RKO (cell line): ENCODE measurements around the gene S100B.

Experiments
- DNase-seq: peaks from one replicate; pipeline ENCODE4 v3.0.0-alpha.2; 2016; ENCODE audit warnings: low spot score

Gene S100B

DNA sequence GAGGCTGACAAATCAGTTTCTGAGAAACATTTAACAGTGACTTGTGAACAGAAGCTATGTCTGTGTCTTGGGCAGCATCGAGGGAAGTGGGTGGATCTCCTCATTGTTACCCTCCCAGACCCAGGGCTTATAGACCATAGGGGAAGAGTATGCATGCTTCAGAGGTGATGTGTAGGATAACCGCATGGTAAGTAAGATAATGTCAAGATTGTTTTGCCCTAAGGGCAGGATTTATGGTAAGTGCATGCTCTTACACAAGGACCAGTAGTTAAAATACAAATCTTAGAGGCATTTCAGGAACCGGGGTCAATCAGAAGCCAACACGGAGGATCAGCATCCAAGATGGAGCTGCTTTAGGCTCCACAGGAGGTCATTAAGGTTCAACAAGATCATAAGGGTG is 22.8 kb upstream of the S100B start:
- DNase-seq: no peak

DNA sequence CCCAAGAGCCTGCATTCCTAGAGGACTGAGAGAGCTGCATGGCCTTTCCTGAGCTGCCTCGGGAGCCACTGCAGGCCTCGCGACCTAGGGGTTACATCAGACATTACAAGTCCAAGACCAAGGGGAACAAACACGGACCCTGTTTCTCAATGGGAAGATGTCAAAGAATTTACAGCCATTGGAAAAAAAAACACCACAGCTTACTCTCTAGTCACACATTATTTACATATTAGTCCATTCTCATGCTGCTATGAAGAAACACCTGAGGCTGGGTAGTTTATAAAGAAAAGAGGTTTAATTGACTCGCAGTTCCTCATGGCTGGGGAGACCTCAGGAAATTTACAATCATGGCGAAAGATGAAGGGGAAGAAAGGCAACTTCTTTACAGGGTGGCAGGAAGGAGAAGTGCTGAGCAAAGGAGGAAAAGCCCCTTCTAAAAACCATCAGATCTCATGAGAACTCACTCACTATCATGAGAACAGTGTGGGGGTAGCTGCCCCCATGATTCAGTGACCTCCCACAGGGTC is 22.2 kb upstream of the S100B start:
- DNase-seq: no peak

DNA sequence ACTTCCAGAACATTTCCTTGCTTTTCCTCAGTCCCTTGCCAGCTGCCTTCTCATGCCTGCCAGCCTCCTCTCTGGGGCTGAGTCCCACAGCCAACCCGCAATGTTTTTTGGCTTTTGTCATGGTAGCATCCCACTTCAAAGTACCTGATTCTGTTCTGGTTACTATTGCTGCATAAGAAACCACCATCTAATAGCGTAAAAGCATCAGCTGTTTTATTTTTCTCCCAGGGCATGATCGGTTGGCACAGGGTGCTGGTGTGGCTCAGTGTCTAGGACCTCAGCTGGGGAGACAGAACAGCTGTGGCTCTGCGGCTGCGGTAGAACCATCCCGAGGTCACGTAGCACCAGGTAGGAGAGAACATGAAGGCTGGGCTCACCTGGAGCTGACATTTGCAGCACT is 21.7 kb upstream of the S100B start:
- DNase-seq: no peak

DNA sequence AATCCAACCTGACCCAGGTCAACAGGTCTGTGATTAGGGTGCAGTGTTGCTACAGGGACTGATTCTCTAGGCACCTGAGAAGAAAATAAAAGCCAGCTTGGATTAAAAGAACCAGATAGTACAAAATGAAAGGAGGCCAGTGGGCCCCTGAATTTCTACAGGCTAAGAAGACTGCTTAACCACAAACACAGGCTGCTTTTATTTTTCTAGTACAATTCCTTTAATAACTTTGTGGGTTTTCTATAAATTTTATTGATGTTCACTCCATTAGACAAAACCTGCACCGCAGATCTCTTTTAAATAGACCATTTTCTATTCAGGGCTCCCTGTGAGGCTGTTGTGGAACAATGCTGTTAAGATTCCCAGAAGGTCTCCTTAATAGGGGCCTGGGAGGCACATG is 20.9 kb upstream of the S100B start:
- DNase-seq: no peak

DNA sequence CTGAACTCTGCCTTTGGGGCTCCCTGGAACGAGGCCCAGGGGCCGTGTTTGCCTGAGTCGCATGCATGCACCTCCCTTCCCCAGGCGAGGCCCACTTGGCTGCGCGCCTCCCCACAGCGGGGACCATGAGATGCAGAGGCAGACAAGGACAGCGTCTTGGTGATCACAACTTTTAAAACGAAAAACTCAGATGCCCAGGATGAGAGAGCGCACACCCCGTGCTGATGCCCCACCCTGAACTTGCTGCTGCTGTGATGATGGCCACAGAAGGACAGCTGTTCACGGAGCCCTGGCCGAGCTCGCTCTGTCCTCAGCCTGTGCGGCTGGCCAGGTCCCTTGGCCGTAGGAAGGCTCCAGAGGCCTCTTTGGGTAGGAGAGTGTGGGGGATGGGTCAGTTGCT is 19.2 kb upstream of the S100B start:
- no peak for DNase-seq

DNA sequence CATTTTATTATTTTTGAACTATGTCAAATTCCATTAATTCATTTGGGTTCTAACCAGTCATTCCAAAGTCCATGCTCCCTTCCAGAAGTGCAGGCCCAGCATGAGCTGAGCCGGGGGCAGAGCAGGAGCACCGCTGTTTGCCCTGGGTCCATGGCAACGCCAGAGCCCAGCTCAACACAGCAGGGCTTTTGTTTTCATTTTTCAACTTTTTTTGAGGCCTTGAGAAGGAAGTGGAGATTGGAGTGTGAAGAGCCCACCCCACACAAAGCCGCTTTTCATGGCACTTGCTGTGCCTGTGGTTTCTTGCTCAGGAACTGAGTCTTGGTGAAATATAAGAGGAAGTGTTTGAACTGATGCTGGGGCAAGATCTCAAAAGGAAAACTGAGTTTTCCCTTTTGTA is 17.3 kb upstream of the S100B start:
- DNase-seq: no peak

DNA sequence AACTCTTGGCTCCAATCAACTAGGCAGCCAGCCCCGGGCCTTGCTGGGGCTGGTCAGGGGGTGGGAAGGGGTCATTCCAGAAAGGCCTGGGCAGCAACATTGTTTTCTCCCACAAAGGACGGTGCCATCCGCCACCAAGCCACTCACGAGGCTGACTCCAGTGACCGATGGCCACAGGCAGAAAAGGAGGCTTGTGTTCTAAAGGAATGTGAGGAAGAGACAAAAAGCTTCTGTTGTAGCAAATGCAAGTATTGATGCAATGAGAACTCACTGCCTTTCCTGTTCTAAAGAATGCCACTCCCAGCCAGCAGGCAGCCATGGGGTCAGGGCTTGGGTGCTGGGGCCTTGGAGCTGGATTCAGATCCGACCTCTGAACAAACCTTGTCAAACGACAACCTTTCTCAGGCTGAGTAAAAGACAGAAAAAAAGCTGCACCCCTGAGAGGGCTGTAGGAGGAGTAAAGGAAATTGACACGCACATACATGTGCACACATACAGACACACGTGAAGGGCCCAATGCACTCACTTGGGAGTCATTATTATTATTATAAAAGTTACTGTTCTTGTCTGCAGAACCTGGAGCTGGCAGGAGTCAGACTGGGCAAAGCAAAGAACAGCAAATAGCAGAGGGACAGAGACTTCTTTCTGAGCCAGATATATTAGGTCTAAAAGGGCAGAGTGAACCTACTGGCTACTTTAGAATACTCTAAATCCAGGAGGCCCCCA is 16.7 kb upstream of the S100B start:
- DNase-seq: no peak

DNA sequence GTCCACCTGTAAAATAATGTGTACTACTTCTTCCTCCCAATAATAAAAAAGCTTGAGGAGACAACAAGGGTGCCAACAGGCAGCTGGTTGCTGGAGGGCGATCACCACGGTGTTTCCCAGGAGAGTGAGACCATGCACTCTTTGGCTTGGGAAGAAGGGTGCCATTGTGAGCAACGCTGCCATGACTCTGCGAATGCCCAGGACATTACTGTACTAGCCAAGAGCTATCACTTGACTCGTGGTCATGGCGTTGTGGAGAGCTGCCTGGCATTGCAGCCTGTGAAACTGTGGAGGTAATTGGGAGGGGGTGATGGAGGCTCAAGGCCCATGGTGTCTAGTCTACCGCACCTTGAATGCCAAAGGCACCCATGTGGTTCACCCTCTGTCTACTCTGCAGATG is 16.0 kb upstream of the S100B start:
- no peak for DNase-seq

DNA sequence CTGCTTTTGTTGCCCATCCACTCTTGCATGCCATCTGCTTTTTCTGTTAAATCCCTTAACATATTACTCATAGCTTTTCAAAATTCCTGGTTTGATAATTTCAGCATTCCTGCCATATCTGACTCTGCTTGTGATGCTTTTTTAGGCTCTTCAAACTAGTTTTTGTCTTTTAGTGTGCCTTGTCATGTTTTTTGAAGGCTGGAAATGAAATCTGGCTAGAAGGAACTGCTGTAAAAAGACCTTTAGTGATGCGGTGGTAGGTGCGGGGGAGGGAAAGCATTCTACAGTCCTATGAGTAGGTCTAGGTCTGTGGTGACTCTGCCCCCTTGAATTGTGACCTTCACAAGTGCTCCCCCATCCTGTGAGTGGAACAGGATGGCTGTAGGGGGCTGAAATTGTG is 15.0 kb upstream of the S100B start:
- no peak for DNase-seq

DNA sequence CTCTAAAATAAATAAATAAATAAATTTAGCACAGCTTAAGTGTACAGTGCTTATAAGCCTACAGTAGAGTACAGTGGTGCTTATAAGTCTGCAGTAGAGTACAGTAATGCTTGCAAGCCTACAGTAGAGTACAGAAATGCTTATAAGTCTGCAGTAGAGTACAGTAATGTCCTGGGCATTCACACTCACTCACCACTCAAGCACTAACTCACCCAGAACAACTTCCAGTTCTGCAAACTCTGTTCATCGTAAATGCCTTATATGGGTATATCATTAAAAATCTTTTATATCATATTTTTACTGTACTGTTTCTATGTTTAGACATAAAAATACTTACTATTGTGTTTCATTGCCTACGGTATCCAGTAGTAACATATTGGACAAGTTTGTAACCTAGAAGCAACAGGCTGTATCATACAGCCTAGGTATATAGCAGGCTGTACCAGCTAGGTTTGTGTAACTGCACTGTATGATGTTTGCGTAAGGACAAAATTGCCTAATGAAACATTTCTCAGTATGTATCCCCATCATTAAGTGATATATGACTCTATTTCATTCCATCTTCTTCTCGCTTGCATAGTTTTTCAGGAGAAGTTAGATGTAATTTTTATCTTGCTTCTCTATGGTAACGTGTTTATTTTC is 14.0 kb upstream of the S100B start:
- DNase-seq: no peak

DNA sequence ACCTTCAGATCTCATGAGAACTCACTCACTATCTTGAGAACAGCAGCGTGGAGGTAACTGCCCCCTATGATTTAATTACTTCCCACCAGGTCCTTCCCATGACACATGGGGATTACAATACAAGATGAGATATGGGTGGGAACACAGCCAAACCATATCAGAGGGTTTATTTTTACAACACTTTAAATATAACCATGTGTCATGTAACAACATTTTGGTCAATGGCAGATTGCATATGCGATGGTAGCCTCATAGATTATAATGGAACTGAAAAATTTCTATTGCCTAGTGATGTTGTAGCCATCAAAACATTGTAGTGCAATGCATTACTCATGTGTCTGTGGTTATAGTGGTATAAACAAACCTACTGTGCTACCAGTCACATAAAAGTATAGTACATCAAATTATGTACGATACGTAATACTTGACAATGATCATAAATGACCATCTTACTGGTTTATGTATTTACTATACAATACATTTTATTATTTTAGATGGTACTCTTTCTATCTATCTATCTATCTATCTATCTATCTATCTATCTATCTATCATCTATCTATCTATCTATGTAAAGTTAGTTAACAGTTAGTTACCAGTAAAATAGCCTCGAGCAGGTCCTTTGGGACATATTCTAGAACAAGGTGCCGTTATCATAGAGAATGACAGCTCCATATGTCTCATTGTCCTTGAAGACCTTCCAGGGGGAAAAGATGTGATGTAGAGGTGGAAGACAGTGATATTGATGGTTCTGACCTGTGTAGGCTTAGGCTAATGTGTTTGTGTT is 12.6 kb upstream of the S100B start:
- DNase-seq: no peak

DNA sequence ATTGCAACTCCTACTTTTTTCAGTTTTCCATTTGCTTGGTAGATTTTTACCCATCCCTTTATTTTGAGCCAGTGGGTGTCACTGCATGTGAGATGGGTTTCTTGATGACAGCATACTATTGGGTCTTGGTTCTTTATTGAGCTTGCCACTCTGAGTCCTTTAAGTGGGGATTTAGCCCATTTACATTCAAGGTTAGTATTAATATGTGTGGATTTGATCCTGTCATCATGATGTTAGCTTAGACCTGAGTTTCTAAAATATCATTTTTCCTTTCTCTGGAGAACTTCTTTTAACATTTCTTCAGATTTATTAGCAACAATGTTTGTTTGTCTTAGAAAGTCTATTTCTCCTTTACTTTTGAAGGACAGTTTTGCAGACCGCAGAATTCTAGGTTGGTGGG is 11.8 kb upstream of the S100B start:
- DNase-seq: no peak

DNA sequence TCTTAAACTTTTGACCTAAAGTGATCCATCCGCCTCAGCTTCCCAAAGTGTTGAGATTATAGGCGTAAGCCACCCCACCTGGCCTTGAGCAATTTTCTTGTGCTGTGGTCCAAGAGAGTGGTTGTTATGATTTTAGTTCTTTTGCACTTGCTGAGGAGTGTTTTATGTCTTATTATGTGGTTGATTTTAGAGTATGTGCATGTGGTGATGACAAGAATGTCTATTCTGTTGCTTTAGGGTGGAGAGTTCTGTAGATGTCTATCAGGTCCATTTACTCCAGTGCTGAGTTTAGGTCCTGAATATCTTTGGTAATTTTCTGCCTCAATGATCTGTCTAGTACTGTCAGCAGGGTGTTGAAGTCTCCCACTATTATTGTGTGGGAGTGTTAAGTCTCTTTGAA is 11.2 kb upstream of the S100B start:
- DNase-seq: no peak

DNA sequence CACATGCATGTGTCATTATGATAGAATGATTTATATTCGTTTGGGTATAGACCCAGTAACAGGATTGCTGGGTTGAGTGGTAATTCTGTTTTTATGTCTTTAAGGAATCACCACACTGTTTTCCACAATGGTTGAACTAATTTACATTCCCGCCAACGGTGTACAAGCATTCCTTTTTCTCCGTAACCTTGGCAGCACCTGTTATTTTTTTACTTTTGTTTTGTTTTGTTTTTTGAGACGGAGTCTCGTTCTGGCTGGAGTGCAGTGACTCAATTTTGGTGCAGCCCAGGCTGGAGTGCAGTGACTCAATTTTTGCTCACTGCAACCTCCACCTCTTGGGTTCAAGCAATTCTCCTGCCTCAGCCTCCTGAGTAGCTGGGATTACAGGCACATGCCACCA is 8.5 kb upstream of the S100B start:
- DNase-seq: no peak

DNA sequence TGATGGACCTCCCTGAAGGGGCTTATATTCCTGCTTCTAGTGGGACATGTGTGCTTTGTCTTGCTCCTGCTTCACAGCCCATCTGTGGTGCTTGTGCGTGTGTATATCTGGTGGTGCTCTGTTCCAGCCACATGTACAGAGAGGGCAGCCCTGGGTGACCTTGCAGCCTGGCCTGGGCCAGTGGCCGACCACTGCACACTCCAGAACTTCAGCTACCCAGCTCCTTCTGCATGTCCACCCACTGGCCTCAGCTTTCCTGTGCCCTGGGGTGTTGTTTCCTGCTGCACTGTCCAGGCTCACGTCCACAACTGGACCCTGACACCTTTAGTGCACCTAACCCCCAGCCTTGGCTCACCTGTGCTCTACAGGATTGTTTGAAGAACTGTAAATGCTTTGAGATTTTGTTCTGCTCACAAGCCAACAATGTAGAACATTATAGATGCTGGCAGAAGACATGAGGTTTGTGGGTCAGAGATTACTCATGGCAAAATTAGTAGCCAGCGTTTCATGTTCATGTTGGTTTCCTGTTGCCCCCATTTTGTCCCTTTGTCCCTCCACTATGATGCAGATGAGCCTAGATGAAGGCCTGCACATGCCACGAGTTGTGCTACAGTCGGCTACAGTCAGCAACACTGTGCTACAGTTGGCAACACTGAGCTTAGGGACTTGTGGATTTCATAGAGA is 5.3 kb upstream of the S100B start:
- DNase-seq: no peak

DNA sequence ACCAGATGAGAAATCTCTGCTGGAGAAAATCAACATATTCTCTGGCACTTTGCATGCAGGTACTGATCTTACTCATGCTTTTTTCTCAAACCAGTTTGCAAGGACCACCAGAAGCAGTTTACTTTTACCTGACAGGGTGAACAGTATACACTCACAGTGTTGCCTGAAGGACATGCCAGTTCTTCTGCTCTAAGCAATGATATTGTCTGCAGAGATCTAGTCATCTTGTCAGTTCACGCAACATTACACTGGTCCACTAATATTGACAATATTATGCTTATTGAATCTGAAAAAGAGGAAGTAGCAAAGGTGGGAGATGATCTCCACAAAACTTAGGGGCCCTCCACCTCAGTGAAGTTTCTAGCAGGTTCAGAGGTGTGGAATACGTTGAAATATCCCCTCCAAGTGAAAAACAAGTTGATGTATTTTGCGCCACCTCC is 3.8 kb upstream of the S100B start:
- DNase-seq: no peak

DNA sequence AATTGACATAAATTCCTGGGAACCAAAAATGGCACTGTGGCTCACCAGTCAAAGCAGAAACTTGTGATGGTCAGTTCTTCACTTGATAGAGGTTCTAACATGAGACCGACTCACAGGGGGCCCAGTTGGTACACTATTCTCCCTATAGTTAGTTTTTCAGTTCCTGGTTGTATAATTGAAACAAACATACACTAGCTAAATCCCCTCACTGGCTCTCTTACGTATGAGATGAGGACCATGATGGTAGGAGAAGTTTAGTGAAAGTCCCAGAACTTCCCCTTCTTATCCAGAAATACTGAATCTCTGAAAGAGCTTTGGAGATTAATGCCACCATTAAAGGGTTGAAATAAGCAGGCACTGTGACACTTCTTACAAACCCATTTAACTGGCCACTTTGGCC is 2.8 kb upstream of the S100B start:
- no peak for DNase-seq

DNA sequence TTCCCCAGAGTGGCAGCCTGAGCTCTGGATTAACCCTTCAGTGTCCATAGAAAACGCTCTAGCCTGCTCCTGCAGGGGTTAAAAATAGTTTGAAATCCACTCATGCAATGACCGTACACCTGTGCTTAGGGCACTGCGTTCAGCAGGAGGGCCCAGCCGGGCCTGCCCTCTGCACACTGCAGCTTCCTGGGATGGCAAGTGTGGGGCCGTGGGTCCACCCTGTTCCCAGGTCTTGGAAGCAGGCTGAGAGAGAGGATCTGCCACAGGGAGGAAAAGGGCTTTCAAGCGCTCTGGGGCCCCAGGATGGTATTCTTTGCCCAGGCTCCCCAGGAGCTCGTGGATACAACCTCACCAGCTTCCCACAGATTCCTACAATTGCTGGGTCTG is 1.5 kb upstream of the S100B start:
- no peak for DNase-seq

DNA sequence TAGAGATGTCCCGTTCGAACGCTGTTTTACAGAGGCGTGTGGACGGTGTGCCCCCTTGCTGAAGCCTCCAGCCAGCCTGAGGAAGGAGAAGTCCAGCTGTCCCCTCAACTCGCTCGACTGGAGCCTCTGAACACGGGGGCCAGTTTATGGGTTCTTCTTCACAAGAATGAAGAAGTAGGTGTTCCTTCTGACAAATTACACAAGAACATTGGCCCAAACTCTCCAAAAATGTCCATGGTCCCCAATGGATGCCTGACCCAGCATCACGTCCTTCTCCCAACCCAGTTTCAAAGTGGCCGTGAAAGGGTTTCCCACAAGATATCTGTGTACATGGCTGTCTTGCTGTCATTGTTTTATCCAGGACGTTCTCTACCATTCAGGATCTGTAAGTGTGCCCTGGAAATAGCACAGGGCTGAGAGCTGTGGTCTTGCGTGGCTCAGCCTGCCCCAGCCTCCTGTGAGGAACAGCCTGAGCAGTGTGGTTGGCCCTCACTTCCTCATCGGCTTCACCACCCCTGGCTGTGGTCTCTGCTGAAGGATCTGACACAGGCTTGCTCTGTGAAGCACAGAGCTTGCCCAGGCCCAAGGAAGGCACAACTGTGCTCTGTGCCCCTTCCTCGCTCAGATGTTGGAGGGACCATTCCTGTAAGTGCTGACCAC is 1.0 kb upstream of the S100B start:
- no peak for DNase-seq

DNA sequence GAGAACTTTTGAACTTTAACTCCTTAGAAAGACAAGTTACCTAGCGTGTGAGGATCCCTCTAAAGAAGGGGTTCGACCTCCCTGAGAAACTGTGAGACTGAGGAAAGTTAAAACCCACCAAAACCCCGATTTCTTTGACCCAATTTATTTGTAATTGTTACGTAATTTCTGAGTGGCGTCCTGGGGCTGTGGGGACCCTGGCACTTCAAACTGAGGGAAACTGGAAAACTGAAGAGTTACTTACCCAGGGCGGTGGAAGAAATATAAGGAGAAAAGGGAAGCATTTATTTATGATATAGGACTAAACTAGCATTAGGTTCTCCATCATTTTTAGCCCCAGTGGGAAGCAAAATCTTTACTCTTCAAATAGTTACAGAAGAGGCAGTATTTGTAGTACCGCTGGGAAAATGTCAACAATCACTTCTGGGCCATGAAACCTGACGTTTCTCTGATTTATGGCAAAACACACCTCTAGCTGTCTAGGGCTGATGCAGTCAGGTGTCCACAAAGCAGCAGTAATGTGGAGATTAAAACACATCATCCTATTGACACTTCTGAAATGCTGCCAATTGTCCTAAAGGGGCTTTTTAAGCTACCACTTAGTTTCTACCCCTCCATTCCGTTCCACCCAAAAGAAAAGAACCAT is 430 bp downstream of the S100B start:
- no peak for DNase-seq

DNA sequence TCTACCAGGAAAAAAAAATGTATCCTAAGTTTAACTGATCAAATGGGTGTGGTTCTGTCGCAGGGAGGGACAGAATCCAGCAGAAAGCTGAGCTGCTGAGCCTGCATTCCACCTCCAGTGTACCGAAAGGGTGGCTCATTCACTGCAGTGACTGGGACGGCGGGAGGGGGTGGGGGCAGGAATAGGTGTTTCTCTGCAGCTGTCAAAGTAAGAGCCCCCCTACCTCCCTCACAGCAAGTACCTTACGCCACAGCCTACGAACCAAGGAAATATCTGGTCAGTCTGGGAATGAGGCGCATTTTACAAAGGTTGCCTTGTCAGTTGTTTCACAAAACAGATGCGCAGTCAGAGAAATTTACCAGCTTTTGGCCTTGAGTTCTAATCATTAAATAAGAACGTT is 1.7 kb downstream of the S100B start:
- DNase-seq: no peak

DNA sequence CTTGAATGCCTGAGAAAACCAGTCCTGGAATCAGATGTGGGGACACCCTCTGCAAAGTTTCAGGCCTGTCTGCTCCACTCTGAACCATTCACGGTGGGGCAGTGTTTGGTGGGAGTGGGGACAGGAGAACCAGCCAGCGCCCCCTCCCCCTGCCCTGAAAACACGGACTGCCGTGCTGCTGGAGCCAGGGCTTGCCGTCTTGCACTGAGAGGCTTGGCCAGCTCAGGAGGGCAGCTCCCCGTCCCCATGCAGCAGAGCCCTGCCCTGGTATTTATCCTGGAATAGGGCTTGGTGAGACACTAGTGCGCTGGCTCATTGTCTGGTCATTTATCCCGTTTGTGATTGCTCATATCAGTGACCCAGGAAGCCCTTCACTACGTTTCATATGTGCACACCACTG is 3.9 kb downstream of the S100B start:
- DNase-seq: no peak
